Keratinocyte (primary cell): ENCODE measurements around the gene ICE2. TPM values are rescaled to one million over a fixed set of nuclear protein-coding genes. Genes with fewer than 3 reads are reported as not detected.

Source experiments
- DNase-seq: peaks from one replicate; pipeline ENCODE4 v3.0.0-alpha.2; 2011; ENCODE audit warnings: low read depth, missing footprints, low spot score
- FAIRE-seq: peaks from 2 replicates; lab custom pipeline; 2011; peaks lifted over from hg19 to GRCh38; lab: Jason Lieb, UNC
- H2AFZ ChIP-seq: 2 replicates; pipeline ENCODE4 v1.6.0; 2012; ENCODE audit warnings: low read length, control low read depth, inconsistent platforms; ENCODE audit not compliant: control insufficient read depth
- H3K27ac ChIP-seq: 2 replicates; pipeline ENCODE4 v1.5.1; 2011; ENCODE audit warnings: low read length; ENCODE audit not compliant: control insufficient read depth, insufficient read depth
- H3K27me3 ChIP-seq: 3 replicates; pipeline ENCODE4 v1.6.0; 2011; ENCODE audit warnings: low read length; ENCODE audit not compliant: control insufficient read depth, insufficient read depth; ENCODE audit errors: extremely low read depth
- H3K36me3 ChIP-seq, 2 experiments: 2 replicates in 1 of 2; 3 replicates in 1 of 2; pipeline ENCODE4 v1.5.1; 2011; ENCODE audit warnings: low read length in 2 of 2, mild to moderate bottlenecking in 1 of 2; ENCODE audit not compliant: control insufficient read depth in 2 of 2, insufficient read depth in 2 of 2; ENCODE audit errors: extremely low read depth in 1 of 2
- H3K4me1 ChIP-seq: 3 replicates; pipeline ENCODE4 v1.5.1; 2011; ENCODE audit warnings: low read length; ENCODE audit not compliant: control insufficient read depth, insufficient read depth; ENCODE audit errors: extremely low read depth
- H3K4me2 ChIP-seq: 3 replicates; pipeline ENCODE4 v1.6.0; 2011; ENCODE audit warnings: low read depth, low read length; ENCODE audit not compliant: control insufficient read depth, insufficient read depth; ENCODE audit errors: extremely low read depth
- H3K4me3 ChIP-seq, 3 experiments: fragments of 200-600 bp in 1 of 3; sonication (generic) in 1 of 3; 2 replicates in 2 of 3; 3 replicates in 1 of 3; pipeline ENCODE4 v1.5.1; 2011 to 2016; ENCODE audit warnings: low read length in 3 of 3, mild to moderate bottlenecking in 3 of 3, control low read depth in 2 of 3, inconsistent platforms in 1 of 3, low read depth in 1 of 3, mixed read lengths in 1 of 3, mixed run types in 1 of 3, moderate library complexity in 1 of 3; ENCODE audit not compliant: control insufficient read depth in 2 of 3, insufficient read depth in 2 of 3; ENCODE audit errors: extremely low read depth in 1 of 3
- H3K79me2 ChIP-seq: 2 replicates; pipeline ENCODE4 v1.6.0; 2012; ENCODE audit warnings: low read length; ENCODE audit not compliant: control insufficient read depth, insufficient read depth
- H3K9ac ChIP-seq: 3 replicates; pipeline ENCODE4 v1.6.0; 2011; ENCODE audit warnings: low read length; ENCODE audit not compliant: control insufficient read depth, insufficient read depth; ENCODE audit errors: extremely low read depth
- H3K9me1 ChIP-seq: 3 replicates; pipeline ENCODE4 v1.6.0; 2011; ENCODE audit warnings: low read length; ENCODE audit not compliant: control insufficient read depth, insufficient read depth; ENCODE audit errors: extremely low read depth
- H3K9me3 ChIP-seq: 2 replicates; pipeline ENCODE4 v1.5.1; 2012; ENCODE audit warnings: low read depth, low read length; ENCODE audit not compliant: control insufficient read depth
- H4K20me1 ChIP-seq: 3 replicates; pipeline ENCODE4 v1.6.0; 2011; ENCODE audit warnings: low read length; ENCODE audit not compliant: control insufficient read depth, insufficient read depth; ENCODE audit errors: extremely low read depth
- EZH2 ChIP-seq: IDR thresholded peaks from one replicate; pipeline ENCODE4 v1.6.1; 2012; ENCODE audit warnings: inconsistent platforms, mild to moderate bottlenecking, low read length, moderate library complexity
- dilution Hi-C: fragments of 300-500 bp; cut with MboI; formaldehyde crosslinking; loops from one replicate; pipeline ENCODE4 v1.7.0; 2020; ENCODE audit warnings: low sequenced_read_pairs; ENCODE audit not compliant: extremely low pct_ligation_motif_present
- polyA plus RNA-seq, 5 experiments: library from polyadenylated mRNA; depleted of rRNA in 3 of 5; stranded (reverse) in 3 of 5; stranded (forward) in 1 of 5; unstranded in 1 of 5; fragments of >200 nt; gene quantifications; 1 replicate in 1 of 5; 2 replicates in 3 of 5; 3 replicates in 1 of 5; pipeline versions ENCODE4 v1.2.1 to v1.2.3, GENCODE V29; 2011 to 2012; ENCODE audit warnings: missing spikeins in 2 of 5, low read depth in 1 of 5, low replicate concordance in 1 of 5
- TF ChIP-seq, protein P1 (sequence below), 3 experiments: IDR thresholded peaks in 1 of 3; conservative IDR thresholded peaks in 1 of 3; optimal IDR thresholded peaks in 1 of 3; 2 replicates in 2 of 3; 3 replicates in 1 of 3; pipeline versions ENCODE3 to v1.5.1; 2011; ENCODE audit warnings: low read length in 3 of 3, mild to moderate bottlenecking in 3 of 3, moderate library complexity in 2 of 3, control low read depth in 1 of 3, inconsistent platforms in 1 of 3; ENCODE audit not compliant: insufficient read depth in 2 of 3; ENCODE audit errors: extremely low read depth in 1 of 3

The ICE2 gene
- polyA plus RNA-seq, 1 donor (not counting 4 experiments of a cell fraction or from before 2014, with no cell fraction given) = 34.1 TPM

GRCh38 chr15:60496853-60497252 lies 17.9 kb upstream of the ICE2 start:
- H3K4me1 ChIP-seq = no peaks in the 10 kb centered on the region
- H2AFZ ChIP-seq = no peak overlapping the region
- H3K4me2 ChIP-seq = no peak overlapping the region
- peaks cover 0 to 2% of the 10 kb centered on the region in 2 experiments for H3K36me3 ChIP-seq
- H4K20me1 ChIP-seq = no peaks in the 10 kb centered on the region
- FAIRE-seq (no peak), DNase-seq (no peak)
- TF ChIP-seq, protein P1, sequence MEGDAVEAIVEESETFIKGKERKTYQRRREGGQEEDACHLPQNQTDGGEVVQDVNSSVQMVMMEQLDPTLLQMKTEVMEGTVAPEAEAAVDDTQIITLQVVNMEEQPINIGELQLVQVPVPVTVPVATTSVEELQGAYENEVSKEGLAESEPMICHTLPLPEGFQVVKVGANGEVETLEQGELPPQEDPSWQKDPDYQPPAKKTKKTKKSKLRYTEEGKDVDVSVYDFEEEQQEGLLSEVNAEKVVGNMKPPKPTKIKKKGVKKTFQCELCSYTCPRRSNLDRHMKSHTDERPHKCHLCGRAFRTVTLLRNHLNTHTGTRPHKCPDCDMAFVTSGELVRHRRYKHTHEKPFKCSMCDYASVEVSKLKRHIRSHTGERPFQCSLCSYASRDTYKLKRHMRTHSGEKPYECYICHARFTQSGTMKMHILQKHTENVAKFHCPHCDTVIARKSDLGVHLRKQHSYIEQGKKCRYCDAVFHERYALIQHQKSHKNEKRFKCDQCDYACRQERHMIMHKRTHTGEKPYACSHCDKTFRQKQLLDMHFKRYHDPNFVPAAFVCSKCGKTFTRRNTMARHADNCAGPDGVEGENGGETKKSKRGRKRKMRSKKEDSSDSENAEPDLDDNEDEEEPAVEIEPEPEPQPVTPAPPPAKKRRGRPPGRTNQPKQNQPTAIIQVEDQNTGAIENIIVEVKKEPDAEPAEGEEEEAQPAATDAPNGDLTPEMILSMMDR (optimal IDR thresholded peaks at IDR 0.05 in 1 of 3, IDR thresholded peaks at IDR 0.05 in 1 of 3, conservative IDR thresholded peaks at IDR 0.05 in 1 of 3; ENCODE audit: extremely low read depth in 1 of 3, insufficient read depth in 2 of 3, low read length in 3 of 3) = no peak
- no peak for TF ChIP-seq EZH2
- no peaks in the 10 kb centered on the region for H3K9me1 ChIP-seq
- H3K79me2 ChIP-seq = no peaks in the 10 kb centered on the region
- dilution Hi-C loops = no loop called here
- no peak overlapping the region for H3K4me3 ChIP-seq
- H3K9me3 ChIP-seq = no peaks in the 10 kb centered on the region
- no peak overlapping the region for H3K9ac ChIP-seq
- no peak overlapping the region for H3K27ac ChIP-seq
- no peaks in the 10 kb centered on the region for H3K27me3 ChIP-seq

- dilution Hi-C loops = no loop called here
- no peaks in the 10 kb centered on the region for H3K9me3 ChIP-seq
- TF ChIP-seq EZH2 = no peak
- TF ChIP-seq, protein P1 (optimal IDR thresholded peaks at IDR 0.05 in 1 of 3, IDR thresholded peaks at IDR 0.05 in 1 of 3, conservative IDR thresholded peaks at IDR 0.05 in 1 of 3; ENCODE audit: extremely low read depth in 1 of 3, insufficient read depth in 2 of 3, low read length in 3 of 3) = no peak
- H3K9ac ChIP-seq = no peak overlapping the region
- H3K4me1 ChIP-seq = no peaks in the 10 kb centered on the region
- no peak overlapping the region for H2AFZ ChIP-seq
- no peaks in the 10 kb centered on the region for H4K20me1 ChIP-seq
- no peak overlapping the region for H3K4me3 ChIP-seq
- no peak for FAIRE-seq
- DNase-seq = no peak
- H3K9me1 ChIP-seq = no peaks in the 10 kb centered on the region
- H3K79me2 ChIP-seq = no peaks in the 10 kb centered on the region
- peaks cover 0 to 2% of the 10 kb centered on the region in 2 experiments for H3K36me3 ChIP-seq
- no peaks in the 10 kb centered on the region for H3K27me3 ChIP-seq
- H3K4me2 ChIP-seq = no peak overlapping the region
- H3K27ac ChIP-seq = no peak overlapping the region
These were observed 15.2 kb upstream of the ICE2 start for GRCh38 chr15:60494108-60494507.
